OCI-LY1 (cell line): Measurements from ENCODE around the gene UIMC1.

Source experiments
- CTCF ChIP-seq: fragments of 200-600 bp; sonication (generic), shearing (Covaris generic); IDR thresholded peaks from 2 replicates; pipeline ENCODE4 v1.5.1; 2017; ENCODE audit warnings: mild to moderate bottlenecking, antibody characterized with exemption, low read length, moderate library complexity, mixed read lengths
- EZH2 ChIP-seq: fragments of 200-600 bp; sonication (generic), shearing (Covaris generic); IDR thresholded peaks from 2 replicates; pipeline ENCODE4 v1.8.0; 2017; ENCODE audit warnings: borderline replicate concordance, mixed run types, mild to moderate bottlenecking, antibody characterized with exemption, low read length, moderate library complexity, mixed read lengths

- TF ChIP-seq CTCF (no peak), EZH2 (no peak)
Observed at GRCh38 chr5:176863041-176863764, 143.4 kb downstream of the UIMC1 start.
